Measurements from ENCODE around the gene GDPD5. TPM values are rescaled to one million over a fixed set of nuclear protein-coding genes. Genes with fewer than 3 reads are reported as not detected.
A peak's percentile ranks its signal among the peaks of the same experiment; 100 is the strongest.

Gene GDPD5
- total and polyA plus RNA-seq, 8 donors: 0.58 to 57.6 (median 4.9) TPM

GRCh38 chr11:75554258-75555022 lies 28.7 kb upstream of the GDPD5 start:
- H3K36me3 ChIP-seq: no peaks in the 10 kb centered on the region
- H3K27ac ChIP-seq: peak overlapping the region; percentile 53 to 89 (median 81)
- peak overlapping the region in 1 of 4 donors; percentile 16 for H3K4me3 ChIP-seq
- no peaks in the 10 kb centered on the region for H3K27me3 ChIP-seq
- no peaks in the 10 kb centered on the region for H3K9me3 ChIP-seq
- intact Hi-C loops (cut with DNase I; ENCODE audit: low total_unique reads): no loop called here
- peak; percentile 67 to 98 for DNase-seq
- WGBS, 5 donors: 42 to 61% (median 60%) methylated on average over 7 to 21 of the region's 21 CpGs
- TF ChIP-seq POLR2AphosphoS5 (IDR thresholded peaks at IDR 0.05) (peak; percentile 70 to 99 (median 82)), CTCF (IDR thresholded peaks at IDR 0.05) (no peak), EP300 (IDR thresholded peaks at IDR 0.05) (no peak)
- peaks cover 18 to 47% (median 35%) of the 10 kb centered on the region in 4 donors for H3K4me1 ChIP-seq

GRCh38 chr11:75553889-75554257 lies 28.1 kb upstream of the GDPD5 start:
- peak overlapping the region; percentile 47 to 89 (median 81) for H3K27ac ChIP-seq
- intact Hi-C loops (cut with DNase I; ENCODE audit: low total_unique reads): no loop called here
- peaks cover 12 to 43% (median 29%) of the 10 kb centered on the region in 4 donors for H3K4me1 ChIP-seq
- H3K36me3 ChIP-seq: no peaks in the 10 kb centered on the region
- no peak overlapping the region for H3K4me3 ChIP-seq
- no peaks in the 10 kb centered on the region for H3K27me3 ChIP-seq
- 33 to 64% (median 56%) methylated on average over 1 of the region's 1 CpG for WGBS, 5 donors
- DNase-seq: no peak
- TF ChIP-seq EP300 (IDR thresholded peaks at IDR 0.05) (no peak), POLR2AphosphoS5 (IDR thresholded peaks at IDR 0.05) (no peak), POLR2A (IDR thresholded peaks at IDR 0.05) (no peak), CTCF (IDR thresholded peaks at IDR 0.05) (no peak)
- H3K9me3 ChIP-seq: no peaks in the 10 kb centered on the region

- Histone ChIP-seq H3K27ac (peak overlapping the region in 3 of 5 donors; percentile 76 to 89 (median 84)), H3K9me3 (no peaks in the 10 kb centered on the region), H3K36me3 (no peaks in the 10 kb centered on the region), H3K27me3 (no peaks in the 10 kb centered on the region), H3K4me3 (no peak overlapping the region), H3K4me1 (peaks cover 10 to 37% (median 23%) of the 10 kb centered on the region in 4 donors)
- no peak for DNase-seq
- TF ChIP-seq POLR2A (IDR thresholded peaks at IDR 0.05) (no peak), POLR2AphosphoS5 (IDR thresholded peaks at IDR 0.05) (no peak), CTCF (IDR thresholded peaks at IDR 0.05) (no peak), EP300 (IDR thresholded peaks at IDR 0.05) (no peak)
- intact Hi-C loops (cut with DNase I; ENCODE audit: low total_unique reads): no loop called here
- WGBS, 5 donors: 81 to 92% (median 84%) methylated on average over 4 to 6 of the region's 6 CpGs
Measured at GRCh38 chr11:75553182-75553581, 27.4 kb upstream of the GDPD5 start.

GRCh38 chr11:75549370-75549958 lies 23.7 kb upstream of the GDPD5 start:
- 83 to 93% (median 87%) methylated on average over 5 of the region's 5 CpGs for WGBS, 5 donors
- Histone ChIP-seq H3K36me3 (no peaks in the 10 kb centered on the region), H3K9me3 (no peaks in the 10 kb centered on the region), H3K4me1 (peaks cover 0 to 22% (median 10%) of the 10 kb centered on the region in 4 donors), H3K4me3 (no peak overlapping the region), H3K27me3 (peaks cover 0 to 13% (median 0%) of the 10 kb centered on the region in 3 donors), H3K27ac (no peak overlapping the region)
- intact Hi-C loops (cut with DNase I; ENCODE audit: low total_unique reads): no loop called here
- no peak for DNase-seq
- no peak for TF ChIP-seq POLR2AphosphoS5 (IDR thresholded peaks at IDR 0.05)
- TF ChIP-seq POLR2A (IDR thresholded peaks at IDR 0.05): no peak

All from stomach (tissue), 9 donors.